ENCODE measurements around the gene CYBC1. TPM values are rescaled to one million over a fixed set of nuclear protein-coding genes. Genes with fewer than 3 reads are reported as not detected.
"Not testable (repeated sequence)": the region's sequence is repeated elsewhere in the genome, so short reads cannot be mapped to it uniquely, and the experiment has no call there.

Gene CYBC1
- total RNA-seq, 1 donor from 2014 or later = 268 TPM

- not testable (repeated sequence) for H3K4me3 Mint-ChIP-seq, H3K27me3 Mint-ChIP-seq, H3K9me3 Mint-ChIP-seq, DNase-seq, H3K27ac Mint-ChIP-seq
- Mint-ChIP-seq H3K4me1 (peaks cover 12% of the 10 kb centered on the region), H3K36me3 (ENCODE audit: low read depth) (peaks cover 17% of the 10 kb centered on the region)
- intact Hi-C loops (cut with micrococcal nuclease) = loop anchor here (10.0 kb wide), 1 partner anchor 177 kb away; no protein-coding TSS in a partner anchor
These were observed 38.5 kb downstream of the CYBC1 start for GRCh38 chr17:82412081-82412480.

DNA sequence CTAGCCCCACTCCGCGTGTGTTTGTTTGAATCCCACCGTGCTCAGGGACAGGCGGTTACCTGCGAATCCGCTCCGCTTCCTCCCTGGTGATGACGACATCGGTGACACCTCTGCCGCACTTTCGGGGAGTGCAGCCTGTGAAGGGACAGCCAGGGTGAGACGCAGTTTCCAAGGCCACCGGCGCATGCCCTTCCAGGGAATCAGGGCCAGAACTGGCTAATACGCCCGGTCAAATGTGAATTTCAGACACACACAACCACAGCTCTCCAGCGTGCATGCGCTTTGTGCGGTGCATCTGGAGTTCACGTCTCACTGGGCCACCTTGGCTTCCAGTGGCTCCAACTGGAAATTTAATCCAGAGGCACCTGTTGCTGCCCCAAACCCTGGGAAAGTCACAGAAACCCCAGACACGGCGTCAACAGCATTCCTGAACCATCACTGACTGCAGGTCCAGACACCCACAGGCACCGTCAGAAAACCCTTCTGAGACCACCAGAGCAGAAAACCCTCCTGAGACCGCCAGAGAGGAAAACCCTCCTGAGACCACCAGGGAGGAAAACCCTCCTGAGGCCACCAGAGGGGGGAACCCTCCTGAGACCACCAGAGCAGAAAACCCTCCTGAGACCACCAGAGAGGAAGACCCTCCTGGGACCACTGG is 39.0 kb downstream of the CYBC1 start:
- Mint-ChIP-seq H3K4me3 (no peak overlapping the region), H3K9me3 (no peaks in the 10 kb centered on the region), H3K27ac (no peak overlapping the region), H3K36me3 (ENCODE audit: low read depth) (peaks cover 17% of the 10 kb centered on the region), H3K27me3 (no peaks in the 10 kb centered on the region), H3K4me1 (peaks cover 12% of the 10 kb centered on the region)
- no peak for DNase-seq
- intact Hi-C loops (cut with micrococcal nuclease) = loop anchor here (10.0 kb wide), 1 partner anchor 177 kb away; no protein-coding TSS in a partner anchor

DNA sequence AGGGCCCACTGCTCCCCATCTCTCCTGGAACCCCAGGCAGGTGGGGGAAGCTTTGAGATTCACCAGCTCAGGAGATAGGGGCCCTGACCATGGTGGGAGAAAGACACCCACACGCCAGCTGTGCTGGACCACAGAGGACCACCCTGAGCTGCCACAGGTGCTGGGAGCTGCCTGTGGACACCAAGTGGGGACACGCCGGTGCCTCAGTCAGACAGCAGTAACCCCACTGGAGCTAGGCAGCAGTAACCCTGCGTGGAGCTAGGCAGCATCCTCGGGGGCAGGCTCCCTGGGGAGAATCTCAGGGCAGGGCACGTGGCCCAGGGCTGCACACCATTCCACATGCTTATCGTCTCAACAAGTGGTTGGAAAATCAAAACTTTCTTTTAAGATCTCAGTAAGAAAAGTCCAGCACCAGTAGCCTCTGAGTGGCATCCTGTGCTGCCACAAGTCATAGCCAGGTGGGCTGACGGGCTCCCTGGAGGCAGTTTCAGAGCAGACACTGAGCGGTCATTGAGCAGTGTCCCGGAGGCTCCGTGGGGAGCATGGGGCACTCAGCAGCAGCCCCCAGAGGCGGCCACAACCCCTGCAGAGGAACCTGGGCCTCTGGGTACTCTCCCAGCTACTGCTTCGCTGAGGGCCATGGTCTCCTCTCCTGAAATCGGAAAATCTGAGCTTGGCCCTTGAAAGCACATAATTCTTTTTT is 40.4 kb downstream of the CYBC1 start:
- Mint-ChIP-seq H3K4me1 (peaks cover 11% of the 10 kb centered on the region), H3K36me3 (ENCODE audit: low read depth) (peaks cover 18% of the 10 kb centered on the region), H3K9me3 (no peaks in the 10 kb centered on the region), H3K4me3 (no peak overlapping the region), H3K27ac (no peak overlapping the region), H3K27me3 (no peaks in the 10 kb centered on the region)
- intact Hi-C loops (cut with micrococcal nuclease) = loop anchor here (10.0 kb wide), 1 partner anchor 175 kb away; no protein-coding TSS in a partner anchor
- DNase-seq = no peak

DNA sequence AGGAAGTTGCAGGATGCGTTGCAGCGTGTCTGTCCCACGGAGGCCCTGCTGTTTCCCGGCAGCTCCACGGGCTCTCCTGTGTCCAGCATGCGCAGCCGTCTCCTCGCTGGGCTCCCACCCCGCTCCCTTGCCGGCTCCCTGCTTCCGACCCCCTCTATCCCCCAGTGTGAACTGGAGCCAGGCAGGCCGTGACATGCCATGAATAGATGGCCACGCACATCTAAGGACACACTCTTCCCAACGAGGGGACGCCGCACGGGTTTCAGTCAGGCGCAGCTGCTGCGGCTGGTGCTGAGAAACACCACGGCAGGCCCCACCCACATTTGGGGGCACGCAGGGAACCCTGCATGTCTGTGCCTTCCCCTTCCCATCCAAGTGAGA is 41.6 kb downstream of the CYBC1 start:
- intact Hi-C loops (cut with micrococcal nuclease) = no loop called here
- H3K4me1 Mint-ChIP-seq = peaks cover 5% of the 10 kb centered on the region
- peaks cover 17% of the 10 kb centered on the region for H3K36me3 Mint-ChIP-seq (ENCODE audit: low read depth)
- DNase-seq = no peak
- no peak overlapping the region for H3K4me3 Mint-ChIP-seq
- H3K27me3 Mint-ChIP-seq = no peaks in the 10 kb centered on the region
- H3K27ac Mint-ChIP-seq = no peak overlapping the region
- no peaks in the 10 kb centered on the region for H3K9me3 Mint-ChIP-seq

- Mint-ChIP-seq H3K4me3 (no peak overlapping the region), H3K27ac (no peak overlapping the region), H3K4me1 (peaks cover 5% of the 10 kb centered on the region), H3K9me3 (no peaks in the 10 kb centered on the region), H3K36me3 (ENCODE audit: low read depth) (peaks cover 20% of the 10 kb centered on the region), H3K27me3 (no peaks in the 10 kb centered on the region)
- intact Hi-C loops (cut with micrococcal nuclease) = no loop called here
- DNase-seq = no peak
These were observed 42.1 kb downstream of the CYBC1 start for GRCh38 chr17:82408288-82408937.

DNA sequence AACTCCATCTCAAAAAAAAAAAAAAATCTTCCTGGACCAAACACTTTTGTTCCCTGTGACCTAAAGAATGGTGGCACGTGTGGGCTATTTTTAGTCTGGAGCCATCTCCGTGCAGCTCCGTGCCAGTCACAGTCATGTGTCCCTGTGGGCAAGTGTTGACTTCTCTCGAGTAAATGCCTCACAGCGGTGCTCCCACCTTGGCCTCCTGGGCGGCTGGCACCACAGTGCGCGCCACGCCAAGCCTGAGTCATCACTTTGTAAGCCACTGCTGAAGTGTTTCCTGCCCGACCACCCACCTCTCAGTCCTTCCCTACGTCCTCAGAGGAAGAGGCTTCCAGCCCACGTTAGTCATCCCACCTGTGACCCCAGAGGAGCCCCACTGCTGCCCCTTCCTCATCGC is 43.3 kb downstream of the CYBC1 start:
- intact Hi-C loops (cut with micrococcal nuclease) = no loop called here
- no peak for DNase-seq

GRCh38 chr17:82406131-82406671 is 44.4 kb downstream of the CYBC1 start:
- H3K9me3 Mint-ChIP-seq = no peaks in the 10 kb centered on the region

More for the DNA sequence above, 43.3 kb downstream of the CYBC1 start:
- no peaks in the 10 kb centered on the region for H3K9me3 Mint-ChIP-seq
- no peak overlapping the region for H3K4me3 Mint-ChIP-seq
- peaks cover 22% of the 10 kb centered on the region for H3K36me3 Mint-ChIP-seq (ENCODE audit: low read depth)
- no peaks in the 10 kb centered on the region for H3K27me3 Mint-ChIP-seq
- H3K4me1 Mint-ChIP-seq = peaks cover 6% of the 10 kb centered on the region
- H3K27ac Mint-ChIP-seq = no peak overlapping the region

DNA sequence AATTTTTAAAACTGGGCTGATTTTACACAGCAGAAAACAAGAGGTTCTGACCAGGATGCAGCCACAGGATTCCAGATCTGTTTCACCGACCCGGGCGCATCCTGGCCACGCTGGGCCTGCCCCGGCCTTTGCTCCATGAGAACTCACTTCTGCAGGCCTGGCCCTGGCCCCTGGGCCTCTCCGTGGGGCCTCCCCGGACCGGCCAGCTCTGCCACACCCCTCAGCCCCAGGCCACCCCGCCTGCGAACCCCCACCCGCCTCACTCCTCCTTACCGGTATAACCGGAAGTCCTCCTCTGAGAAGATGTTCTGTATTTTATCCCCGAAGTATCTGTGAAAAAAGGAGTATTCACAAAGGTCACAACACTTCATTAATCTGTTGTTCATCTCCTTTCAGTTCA is 45.5 kb downstream of the CYBC1 start:
- DNase-seq = no peak
- Mint-ChIP-seq H3K27ac (no peak overlapping the region), H3K4me3 (no peak overlapping the region), H3K36me3 (ENCODE audit: low read depth) (peaks cover 29% of the 10 kb centered on the region), H3K9me3 (no peaks in the 10 kb centered on the region), H3K27me3 (no peaks in the 10 kb centered on the region), H3K4me1 (peaks cover 16% of the 10 kb centered on the region)
- intact Hi-C loops (cut with micrococcal nuclease) = no loop called here

More at GRCh38 chr17:82406131-82406671, 44.4 kb downstream of the CYBC1 start:
- H3K4me1 Mint-ChIP-seq = peaks cover 9% of the 10 kb centered on the region
- H3K36me3 Mint-ChIP-seq (ENCODE audit: low read depth) = peaks cover 26% of the 10 kb centered on the region
- no peak overlapping the region for H3K4me3 Mint-ChIP-seq
- intact Hi-C loops (cut with micrococcal nuclease) = no loop called here
- no peak overlapping the region for H3K27ac Mint-ChIP-seq
- no peaks in the 10 kb centered on the region for H3K27me3 Mint-ChIP-seq
- no peak for DNase-seq

DNA sequence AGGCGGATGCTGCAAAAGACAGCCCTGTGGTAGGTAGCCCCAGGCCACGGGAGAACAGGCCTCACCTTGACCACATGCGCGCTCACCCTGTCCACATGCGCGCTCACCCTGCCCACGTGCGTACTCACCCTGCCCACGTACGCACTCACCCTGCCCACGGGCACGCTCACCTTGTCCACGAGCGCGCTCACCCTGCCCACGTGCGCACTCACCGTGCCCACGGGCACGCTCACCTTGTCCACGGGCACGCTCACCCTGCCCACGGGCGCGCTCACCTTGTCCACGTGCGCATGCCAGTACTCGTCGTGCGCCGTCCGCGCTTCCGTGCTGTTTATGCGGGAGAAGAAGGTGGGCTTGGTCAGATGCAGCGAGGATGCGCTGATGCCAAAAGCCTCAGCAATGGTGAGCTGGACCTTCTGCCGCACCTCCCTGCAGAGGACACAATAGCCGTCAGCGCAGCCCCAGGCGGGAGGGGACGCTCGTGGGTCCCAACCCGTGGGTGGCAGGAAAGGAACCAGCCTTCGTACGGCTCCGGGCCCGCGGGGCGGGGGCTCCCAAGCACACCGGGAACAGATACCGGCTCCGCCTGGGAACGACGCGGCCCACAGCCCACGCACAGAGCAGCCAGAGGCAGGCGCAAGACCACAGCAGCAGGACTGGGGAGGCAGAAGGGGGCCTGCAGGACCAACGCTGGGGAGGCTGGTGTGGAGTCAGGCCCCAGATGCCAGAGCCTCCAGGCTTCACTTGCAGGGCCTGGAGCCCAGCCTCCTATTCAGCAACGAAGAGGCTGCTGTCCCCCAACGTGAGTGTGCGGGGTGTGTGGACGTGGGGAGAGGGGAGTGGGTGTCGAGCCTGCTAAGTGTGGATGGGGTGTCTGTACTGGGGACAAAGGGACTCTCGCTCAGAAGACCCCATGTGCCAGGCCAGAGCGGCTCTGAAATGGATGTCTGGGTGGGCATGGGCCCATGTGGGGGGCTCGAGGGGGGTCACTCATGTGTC is 46.6 kb downstream of the CYBC1 start:
- H3K27me3 Mint-ChIP-seq = no peaks in the 10 kb centered on the region
- H3K4me1 Mint-ChIP-seq = peaks cover 16% of the 10 kb centered on the region
- DNase-seq = no peak
- H3K27ac Mint-ChIP-seq = no peak overlapping the region
- intact Hi-C loops (cut with micrococcal nuclease) = no loop called here
- H3K36me3 Mint-ChIP-seq (ENCODE audit: low read depth) = peaks cover 26% of the 10 kb centered on the region
- no peak overlapping the region for H3K4me3 Mint-ChIP-seq
- no peaks in the 10 kb centered on the region for H3K9me3 Mint-ChIP-seq

DNA sequence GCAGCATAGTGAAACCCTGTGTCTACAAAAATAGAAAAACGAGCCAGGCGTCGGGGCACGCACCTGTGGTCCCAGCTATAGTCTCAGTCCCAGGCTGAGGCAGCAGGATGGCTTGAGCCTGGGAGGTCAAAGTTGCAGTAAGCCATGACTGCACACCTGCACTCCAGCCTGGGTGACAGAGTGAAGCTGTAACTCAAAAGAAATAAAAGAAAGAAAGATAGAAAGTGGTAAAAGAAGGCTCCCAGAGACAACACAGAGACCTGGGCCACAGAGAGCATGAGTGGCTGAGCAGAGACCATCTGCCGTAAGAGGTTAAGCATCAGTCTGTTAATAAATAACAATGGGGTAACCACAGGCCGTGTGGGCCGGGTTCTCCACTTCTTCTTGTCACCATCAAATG is 47.7 kb downstream of the CYBC1 start:
- H3K4me1 Mint-ChIP-seq = peaks cover 16% of the 10 kb centered on the region
- H3K9me3 Mint-ChIP-seq = no peaks in the 10 kb centered on the region
- H3K36me3 Mint-ChIP-seq (ENCODE audit: low read depth) = peaks cover 24% of the 10 kb centered on the region
- H3K27ac Mint-ChIP-seq = no peak overlapping the region
- no peak for DNase-seq
- intact Hi-C loops (cut with micrococcal nuclease) = no loop called here
- no peaks in the 10 kb centered on the region for H3K27me3 Mint-ChIP-seq
- no peak overlapping the region for H3K4me3 Mint-ChIP-seq

GRCh38 chr17:82400830-82401229 is 49.7 kb downstream of the CYBC1 start:
- no peaks in the 10 kb centered on the region for H3K27me3 Mint-ChIP-seq

GRCh38 chr17:82400206-82400605 is 50.3 kb downstream of the CYBC1 start:
- Mint-ChIP-seq H3K9me3 (no peaks in the 10 kb centered on the region), H3K27me3 (no peaks in the 10 kb centered on the region), H3K4me1 (peaks cover 11% of the 10 kb centered on the region), H3K4me3 (no peak overlapping the region), H3K36me3 (ENCODE audit: low read depth) (peaks cover 21% of the 10 kb centered on the region), H3K27ac (no peak overlapping the region)
- DNase-seq = no peak
- intact Hi-C loops (cut with micrococcal nuclease) = no loop called here

More at GRCh38 chr17:82400830-82401229, 49.7 kb downstream of the CYBC1 start:
- Mint-ChIP-seq H3K27ac (peak overlapping the region; percentile 66), H3K36me3 (ENCODE audit: low read depth) (peaks cover 23% of the 10 kb centered on the region), H3K9me3 (no peaks in the 10 kb centered on the region), H3K4me1 (peaks cover 11% of the 10 kb centered on the region), H3K4me3 (peak overlapping the region; percentile 82)
- intact Hi-C loops (cut with micrococcal nuclease) = no loop called here
- peak; percentile 88 for DNase-seq

DNA sequence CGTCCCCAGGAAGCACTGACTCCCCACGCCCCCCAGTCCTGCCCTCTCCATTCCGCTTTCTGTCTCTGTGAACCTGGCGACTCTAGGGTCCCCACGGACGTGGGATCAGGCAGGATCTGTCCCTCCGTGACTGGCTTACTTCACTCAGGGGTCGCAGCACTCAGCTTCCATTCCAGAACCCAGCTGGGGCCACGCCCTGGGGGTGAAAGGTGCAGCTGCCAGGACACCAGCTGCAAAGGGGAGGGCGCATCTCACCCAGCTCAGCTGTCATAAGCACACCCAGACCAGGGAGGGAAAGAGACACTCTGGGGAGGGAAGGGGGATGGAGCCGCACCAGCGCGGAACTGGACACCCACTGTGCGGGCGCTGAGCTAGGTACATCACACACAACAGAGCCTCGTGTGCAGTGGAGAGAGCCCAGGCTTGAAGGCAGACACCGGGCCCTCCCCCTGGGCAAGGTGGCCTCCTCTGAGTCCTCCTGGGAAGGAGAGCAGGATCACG is 50.9 kb downstream of the CYBC1 start:
- DNase-seq = no peak
- H3K9me3 Mint-ChIP-seq = no peaks in the 10 kb centered on the region
- H3K27ac Mint-ChIP-seq = no peak overlapping the region
- H3K36me3 Mint-ChIP-seq (ENCODE audit: low read depth) = peaks cover 23% of the 10 kb centered on the region
- H3K4me3 Mint-ChIP-seq = no peak overlapping the region
- intact Hi-C loops (cut with micrococcal nuclease) = no loop called here
- H3K27me3 Mint-ChIP-seq = no peaks in the 10 kb centered on the region
- peaks cover 11% of the 10 kb centered on the region for H3K4me1 Mint-ChIP-seq

Data from activated CD4-positive, alpha-beta T cell treated with anti-CD3 and anti-CD28 coated beads, Interleukin-2, amount 10 ng/mL, durations not matched to agents 24 days and 14 days (primary cell).